ENCODE measurements around the gene APOBR. TPM values are rescaled to one million over a fixed set of nuclear protein-coding genes. Genes with fewer than 3 reads are reported as not detected.
"Not testable (repeated sequence)": the region's sequence is repeated elsewhere in the genome, so short reads cannot be mapped to it uniquely, and the experiment has no call there.

APOBR gene
- total and polyA plus RNA-seq, 10 of the 15 experiments (the other 5 are each of a cell fraction or from before 2014, with no cell fraction given): 0.04 to 2.5 (median 0.54) TPM; not detected in 1

- ChIA-PET POLR2A (interaction anchor here (0.6 kb wide), 1 partner anchor 901 kb away, joined by 4 read pairs; no protein-coding TSS in a partner anchor), SMC1A (ENCODE audit: uncharacterized antibody, unreplicated experiment) (no interaction called here), CTCF (no interaction called here), RAD21 (ENCODE audit: unreplicated experiment) (no interaction called here)
- no peak overlapping the region for H2AFZ ChIP-seq (ENCODE audit: control insufficient read depth, low read depth, low read length)
- no peak overlapping the region for H3K4me3 ChIP-seq
- H3K79me2 ChIP-seq (ENCODE audit: control insufficient read depth, insufficient read depth, low read length): no peaks in the 10 kb centered on the region
- no peaks in the 10 kb centered on the region for H4K20me1 ChIP-seq (ENCODE audit: control insufficient read depth, insufficient read depth)
- no TSS peak for BruUV-seq (replicated peaks)
- intact Hi-C loops (cut with micrococcal nuclease; ENCODE audit: unreplicated experiment) (no loop called here), in situ Hi-C loops (cut with MboI) (no loop called here)
- no peak overlapping the region for H3K27ac ChIP-seq (ENCODE audit: control insufficient read depth, insufficient read depth)
- 29% methylated on average over 3 of the region's 3 CpGs for WGBS (ENCODE audit: insufficient coverage, insufficient replicate concordance, low lambda C conversion rate, missing lambda C conversion rate)
- no peak for FAIRE-seq
- peaks cover 7% of the 10 kb centered on the region for H3K4me1 ChIP-seq (ENCODE audit: control insufficient read depth, insufficient read depth, low read length)
- ATAC-seq: no peak; the same call in 2 of the 3 replicates
- no peaks in the 10 kb centered on the region for H3K27me3 ChIP-seq (replicated peaks in 1 of 2; ENCODE audit: control insufficient read depth in 2 of 2, insufficient read depth in 2 of 2, low read length in 1 of 2)
- DNase-seq (ENCODE audit: low read depth, low spot score): no peak
- H3K9me3 ChIP-seq (replicated peaks; ENCODE audit: control insufficient read depth, insufficient read depth, low read length): no peaks in the 10 kb centered on the region
- H3K9ac ChIP-seq (ENCODE audit: control insufficient read depth, insufficient read depth, low read length): no peak overlapping the region
- no peak for TF ChIP-seq SP1 (IDR thresholded peaks at IDR 0.05; ENCODE audit: low read depth, low read length)
- no peak for TF ChIP-seq TARDBP (IDR thresholded peaks at IDR 0.05; ENCODE audit: borderline replicate concordance)
- TF ChIP-seq SMAD1 (IDR thresholded peaks at IDR 0.05; ENCODE audit: low read depth, partially characterized antibody): no peak
- TF ChIP-seq CBX5 (IDR thresholded peaks at IDR 0.05; ENCODE audit: low read depth): no peak
- TF ChIP-seq NRF1 (conservative IDR thresholded peaks at IDR 0.05; ENCODE audit: low read depth, low read length): no peak
- TF ChIP-seq NFIC (IDR thresholded peaks at IDR 0.05; ENCODE audit: low read depth, low read length): no peak
- TF ChIP-seq RBBP5 (conservative IDR thresholded peaks at IDR 0.05): no peak
- TF ChIP-seq NBN (IDR thresholded peaks at IDR 0.05): no peak
- TF ChIP-seq MAX (IDR thresholded peaks at IDR 0.05; ENCODE audit: low read depth, low read length): no peak
- TF ChIP-seq PBX3 (IDR thresholded peaks at IDR 0.05; ENCODE audit: insufficient replicate concordance, low read depth, low read length): no peak
- no peak for TF ChIP-seq RELA (IDR thresholded peaks at IDR 0.05; ENCODE audit: borderline replicate concordance, partially characterized antibody)
- TF ChIP-seq FOXM1 (IDR thresholded peaks at IDR 0.05; ENCODE audit: low read depth, low read length): no peak
- TF ChIP-seq ATF2 (IDR thresholded peaks at IDR 0.05; ENCODE audit: low read length): no peak
- TF ChIP-seq BMI1 (IDR thresholded peaks at IDR 0.05; ENCODE audit: borderline replicate concordance): no peak
- TF ChIP-seq NR2C2 (IDR thresholded peaks at IDR 0.05; ENCODE audit: borderline replicate concordance, control insufficient read depth, insufficient read length, low read depth): no peak
- no peak for TF ChIP-seq TCF3 (IDR thresholded peaks at IDR 0.05; ENCODE audit: borderline replicate concordance, insufficient read depth, low read depth, low read length)
- H3K36me3 ChIP-seq (ENCODE audit: control insufficient read depth in 2 of 2, insufficient read depth in 2 of 2, low read length in 1 of 2): no peaks in the 10 kb centered on the region
- no peak overlapping the region for H3K4me2 ChIP-seq (ENCODE audit: control insufficient read depth, insufficient read depth)
Observed at GRCh38 chr16:28544998-28545397, 50.6 kb downstream of the APOBR start.

GRCh38 chr16:28545964-28546363 lies 51.5 kb downstream of the APOBR start:
- SMC1A ChIA-PET (ENCODE audit: uncharacterized antibody, unreplicated experiment); H3K27me3 ChIP-seq (replicated peaks in 1 of 2; ENCODE audit: control insufficient read depth in 2 of 2, insufficient read depth in 2 of 2, low read length in 1 of 2); H3K4me2 ChIP-seq (ENCODE audit: control insufficient read depth, insufficient read depth); H4K20me1 ChIP-seq (ENCODE audit: control insufficient read depth, insufficient read depth); FAIRE-seq; H3K9me3 ChIP-seq (replicated peaks; ENCODE audit: control insufficient read depth, insufficient read depth, low read length); H3K36me3 ChIP-seq (ENCODE audit: control insufficient read depth in 2 of 2, insufficient read depth in 2 of 2, low read length in 1 of 2); ATAC-seq; intact Hi-C loops (cut with micrococcal nuclease; ENCODE audit: unreplicated experiment); H3K4me3 ChIP-seq; CTCF ChIA-PET; H3K9ac ChIP-seq (ENCODE audit: control insufficient read depth, insufficient read depth, low read length); H3K27ac ChIP-seq (ENCODE audit: control insufficient read depth, insufficient read depth); in situ Hi-C loops (cut with MboI); H3K79me2 ChIP-seq (ENCODE audit: control insufficient read depth, insufficient read depth, low read length); H2AFZ ChIP-seq (ENCODE audit: control insufficient read depth, low read depth, low read length); BruUV-seq (replicated peaks); DNase-seq (ENCODE audit: low read depth, low spot score); H3K4me1 ChIP-seq (ENCODE audit: control insufficient read depth, insufficient read depth, low read length); RAD21 ChIA-PET (ENCODE audit: unreplicated experiment): not testable (repeated sequence)
- POLR2A ChIA-PET: interaction anchor here (0.7 kb wide), 1 partner anchor 15 kb away, joined by 5 read pairs; no protein-coding TSS in a partner anchor
- 44% methylated on average over 6 of the region's 7 CpGs for WGBS (ENCODE audit: insufficient coverage, insufficient replicate concordance, low lambda C conversion rate, missing lambda C conversion rate)

All from GM12878 (cell line).